ENCODE measurements around the gene MMP2.

- TF ChIP-seq CTCF (IDR thresholded peaks at IDR 0.05), result no peak
- no peak for TF ChIP-seq POLR2A (IDR thresholded peaks at IDR 0.05)
- TF ChIP-seq EP300 (IDR thresholded peaks at IDR 0.05), result no peak
These were observed 10.3 kb downstream of the MMP2 start for GRCh38 chr16:55489119-55489955.
